Measurements from ENCODE around the gene WDPCP.
"Not testable (repeated sequence)": the region's sequence is repeated elsewhere in the genome, so short reads cannot be mapped to it uniquely, and the experiment has no call there.

WDPCP gene, protein sequence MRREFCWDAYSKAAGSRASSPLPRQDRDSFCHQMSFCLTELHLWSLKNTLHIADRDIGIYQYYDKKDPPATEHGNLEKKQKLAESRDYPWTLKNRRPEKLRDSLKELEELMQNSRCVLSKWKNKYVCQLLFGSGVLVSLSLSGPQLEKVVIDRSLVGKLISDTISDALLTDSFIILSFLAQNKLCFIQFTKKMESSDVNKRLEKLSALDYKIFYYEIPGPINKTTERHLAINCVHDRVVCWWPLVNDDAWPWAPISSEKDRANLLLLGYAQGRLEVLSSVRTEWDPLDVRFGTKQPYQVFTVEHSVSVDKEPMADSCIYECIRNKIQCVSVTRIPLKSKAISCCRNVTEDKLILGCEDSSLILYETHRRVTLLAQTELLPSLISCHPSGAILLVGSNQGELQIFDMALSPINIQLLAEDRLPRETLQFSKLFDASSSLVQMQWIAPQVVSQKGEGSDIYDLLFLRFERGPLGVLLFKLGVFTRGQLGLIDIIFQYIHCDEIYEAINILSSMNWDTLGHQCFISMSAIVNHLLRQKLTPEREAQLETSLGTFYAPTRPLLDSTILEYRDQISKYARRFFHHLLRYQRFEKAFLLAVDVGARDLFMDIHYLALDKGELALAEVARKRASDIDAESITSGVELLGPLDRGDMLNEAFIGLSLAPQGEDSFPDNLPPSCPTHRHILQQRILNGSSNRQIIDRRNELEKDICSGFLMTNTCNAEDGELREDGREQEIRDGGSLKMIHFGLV

GRCh38 chr2:63588385-63589147 lies at the start of gene WDPCP, which contains the start of gene MDH1:
WDPCP (minus strand) TSS chr2:63588477; CDS start chr2:63588271, 206 bp downstream.
MDH1 (plus strand) TSS chr2:63588963; CDS start chr2:63589044, 81 bp downstream.
- no peaks in the 10 kb centered on the region for H3K27me3 ChIP-seq (ENCODE audit: control insufficient read depth in 2 of 2, insufficient read depth in 2 of 2, low read length in 2 of 2)
- H3K9ac ChIP-seq (ENCODE audit: low read depth in 1 of 2, low read length in 2 of 2), result peak within 1 kb of the TSS; percentile 85 to 96
- H3K27ac ChIP-seq (ENCODE audit: low read depth in 2 of 2, low read length in 2 of 2), result peak within 1 kb of the TSS; percentile 92 to 94
- peak within 1 kb of the TSS; percentile 92 to 100 for H3K4me3 ChIP-seq (ENCODE audit: low read length in 2 of 2)
- peaks cover 4 to 5% of the 10 kb centered on the region in 2 donors for H3K36me3 ChIP-seq (ENCODE audit: control insufficient read depth in 2 of 2, insufficient read depth in 2 of 2, low read length in 2 of 2)
- H3K9me3 ChIP-seq (ENCODE audit: control insufficient read depth in 2 of 2, low read length in 2 of 2), result no peaks in the 10 kb centered on the region
- H3K4me1 ChIP-seq (ENCODE audit: control insufficient read depth in 2 of 2, insufficient read depth in 2 of 2, low read length in 2 of 2), result peaks cover 4 to 19% of the 10 kb centered on the region in 2 donors

GRCh38 chr2:63632382-63632781 lies 44.1 kb upstream of the WDPCP start:
- no peaks in the 10 kb centered on the region for H3K27me3 ChIP-seq (ENCODE audit: control insufficient read depth in 2 of 2, insufficient read depth in 2 of 2, low read length in 2 of 2)
- H3K36me3 ChIP-seq (ENCODE audit: control insufficient read depth in 2 of 2, insufficient read depth in 2 of 2, low read length in 2 of 2), result no peaks in the 10 kb centered on the region
- H3K4me3 ChIP-seq (ENCODE audit: low read length in 2 of 2), result no peak overlapping the region
- H3K9ac ChIP-seq (ENCODE audit: low read depth in 1 of 2, low read length in 2 of 2), result no peak overlapping the region
- no peaks in the 10 kb centered on the region for H3K9me3 ChIP-seq (ENCODE audit: control insufficient read depth in 2 of 2, low read length in 2 of 2)
- no peak overlapping the region for H3K27ac ChIP-seq (ENCODE audit: low read depth in 2 of 2, low read length in 2 of 2)
- no peaks in the 10 kb centered on the region for H3K4me1 ChIP-seq (ENCODE audit: control insufficient read depth in 2 of 2, insufficient read depth in 2 of 2, low read length in 2 of 2)

GRCh38 chr2:63631501-63631900 lies 43.2 kb upstream of the WDPCP start:
- no peaks in the 10 kb centered on the region for H3K36me3 ChIP-seq (ENCODE audit: control insufficient read depth in 2 of 2, insufficient read depth in 2 of 2, low read length in 2 of 2)
- H3K9me3 ChIP-seq (ENCODE audit: control insufficient read depth in 2 of 2, low read length in 2 of 2), result no peaks in the 10 kb centered on the region
- H3K27me3 ChIP-seq (ENCODE audit: control insufficient read depth in 2 of 2, insufficient read depth in 2 of 2, low read length in 2 of 2), result no peaks in the 10 kb centered on the region
- no peaks in the 10 kb centered on the region for H3K4me1 ChIP-seq (ENCODE audit: control insufficient read depth in 2 of 2, insufficient read depth in 2 of 2, low read length in 2 of 2)
- H3K4me3 ChIP-seq (ENCODE audit: low read length in 2 of 2), result no peak overlapping the region
- no peak overlapping the region for H3K9ac ChIP-seq (ENCODE audit: low read depth in 1 of 2, low read length in 2 of 2)
- no peak overlapping the region for H3K27ac ChIP-seq (ENCODE audit: low read depth in 2 of 2, low read length in 2 of 2)

- no peak overlapping the region for H3K4me3 ChIP-seq (ENCODE audit: low read length in 2 of 2)
- H3K27ac ChIP-seq (ENCODE audit: low read depth in 2 of 2, low read length in 2 of 2), result no peak overlapping the region
- no peak overlapping the region for H3K9ac ChIP-seq (ENCODE audit: low read depth in 1 of 2, low read length in 2 of 2)
- H3K4me1 ChIP-seq (ENCODE audit: control insufficient read depth in 2 of 2, insufficient read depth in 2 of 2, low read length in 2 of 2), result no peaks in the 10 kb centered on the region
- H3K27me3 ChIP-seq (ENCODE audit: control insufficient read depth in 2 of 2, insufficient read depth in 2 of 2, low read length in 2 of 2), result no peaks in the 10 kb centered on the region
- H3K9me3 ChIP-seq (ENCODE audit: control insufficient read depth in 2 of 2, low read length in 2 of 2), result no peaks in the 10 kb centered on the region
- H3K36me3 ChIP-seq (ENCODE audit: control insufficient read depth in 2 of 2, insufficient read depth in 2 of 2, low read length in 2 of 2), result no peaks in the 10 kb centered on the region
Measured at GRCh38 chr2:63628403-63628942, 40.2 kb upstream of the WDPCP start.

GRCh38 chr2:63627866-63628265 lies 39.6 kb upstream of the WDPCP start:
- Histone ChIP-seq H3K9me3 (ENCODE audit: control insufficient read depth in 2 of 2, low read length in 2 of 2) (no peaks in the 10 kb centered on the region), H3K4me1 (ENCODE audit: control insufficient read depth in 2 of 2, insufficient read depth in 2 of 2, low read length in 2 of 2) (no peaks in the 10 kb centered on the region), H3K36me3 (ENCODE audit: control insufficient read depth in 2 of 2, insufficient read depth in 2 of 2, low read length in 2 of 2) (no peaks in the 10 kb centered on the region), H3K4me3 (ENCODE audit: low read length in 2 of 2) (no peak overlapping the region), H3K9ac (ENCODE audit: low read depth in 1 of 2, low read length in 2 of 2) (no peak overlapping the region), H3K27me3 (ENCODE audit: control insufficient read depth in 2 of 2, insufficient read depth in 2 of 2, low read length in 2 of 2) (no peaks in the 10 kb centered on the region), H3K27ac (ENCODE audit: low read depth in 2 of 2, low read length in 2 of 2) (no peak overlapping the region)

DNA sequence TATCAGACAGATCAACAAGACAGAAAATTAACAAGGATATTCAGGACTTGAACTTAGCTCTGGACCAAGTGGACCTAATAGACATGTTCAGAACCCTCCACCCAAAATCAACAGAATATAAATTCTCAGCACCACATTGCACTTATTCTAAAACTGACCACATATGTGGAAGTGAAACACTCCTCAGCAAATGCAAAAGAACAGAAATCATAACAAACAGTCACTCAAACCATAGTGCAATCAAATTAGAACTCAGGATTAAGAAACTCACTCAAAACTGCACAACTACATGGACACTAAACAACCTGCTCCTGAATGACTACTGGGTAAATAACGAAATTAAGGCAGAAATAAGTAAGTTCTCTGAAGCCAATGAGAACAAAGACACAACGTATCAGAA lies 35.5 kb upstream of the WDPCP start:
- not testable (repeated sequence) for H3K27me3 ChIP-seq (ENCODE audit: control insufficient read depth in 2 of 2, insufficient read depth in 2 of 2, low read length in 2 of 2); H3K4me3 ChIP-seq (ENCODE audit: low read length in 2 of 2); H3K36me3 ChIP-seq (ENCODE audit: control insufficient read depth in 2 of 2, insufficient read depth in 2 of 2, low read length in 2 of 2); H3K27ac ChIP-seq (ENCODE audit: low read depth in 2 of 2, low read length in 2 of 2); H3K9ac ChIP-seq (ENCODE audit: low read depth in 1 of 2, low read length in 2 of 2); H3K4me1 ChIP-seq (ENCODE audit: control insufficient read depth in 2 of 2, insufficient read depth in 2 of 2, low read length in 2 of 2); H3K9me3 ChIP-seq (ENCODE audit: control insufficient read depth in 2 of 2, low read length in 2 of 2)

GRCh38 chr2:63622751-63623150 lies 34.5 kb upstream of the WDPCP start:
- H3K27me3 ChIP-seq (ENCODE audit: control insufficient read depth in 2 of 2, insufficient read depth in 2 of 2, low read length in 2 of 2), result no peaks in the 10 kb centered on the region
- H3K9me3 ChIP-seq (ENCODE audit: control insufficient read depth in 2 of 2, low read length in 2 of 2), result no peaks in the 10 kb centered on the region
- H3K9ac ChIP-seq (ENCODE audit: low read depth in 1 of 2, low read length in 2 of 2), result no peak overlapping the region
- no peaks in the 10 kb centered on the region for H3K4me1 ChIP-seq (ENCODE audit: control insufficient read depth in 2 of 2, insufficient read depth in 2 of 2, low read length in 2 of 2)
- H3K27ac ChIP-seq (ENCODE audit: low read depth in 2 of 2, low read length in 2 of 2), result no peak overlapping the region
- H3K36me3 ChIP-seq (ENCODE audit: control insufficient read depth in 2 of 2, insufficient read depth in 2 of 2, low read length in 2 of 2), result no peaks in the 10 kb centered on the region
- no peak overlapping the region for H3K4me3 ChIP-seq (ENCODE audit: low read length in 2 of 2)

GRCh38 chr2:63619328-63619727 lies 31.1 kb upstream of the WDPCP start:
- Histone ChIP-seq H3K9ac (ENCODE audit: low read depth in 1 of 2, low read length in 2 of 2) (no peak overlapping the region), H3K4me1 (ENCODE audit: control insufficient read depth in 2 of 2, insufficient read depth in 2 of 2, low read length in 2 of 2) (no peaks in the 10 kb centered on the region), H3K9me3 (ENCODE audit: control insufficient read depth in 2 of 2, low read length in 2 of 2) (no peaks in the 10 kb centered on the region), H3K4me3 (ENCODE audit: low read length in 2 of 2) (no peak overlapping the region), H3K36me3 (ENCODE audit: control insufficient read depth in 2 of 2, insufficient read depth in 2 of 2, low read length in 2 of 2) (no peaks in the 10 kb centered on the region), H3K27me3 (ENCODE audit: control insufficient read depth in 2 of 2, insufficient read depth in 2 of 2, low read length in 2 of 2) (no peaks in the 10 kb centered on the region), H3K27ac (ENCODE audit: low read depth in 2 of 2, low read length in 2 of 2) (no peak overlapping the region)

GRCh38 chr2:63617366-63617765 lies 29.1 kb upstream of the WDPCP start:
- H3K27me3 ChIP-seq (ENCODE audit: control insufficient read depth in 2 of 2, insufficient read depth in 2 of 2, low read length in 2 of 2), result no peaks in the 10 kb centered on the region
- no peaks in the 10 kb centered on the region for H3K9me3 ChIP-seq (ENCODE audit: control insufficient read depth in 2 of 2, low read length in 2 of 2)
- no peak overlapping the region for H3K4me3 ChIP-seq (ENCODE audit: low read length in 2 of 2)
- H3K27ac ChIP-seq (ENCODE audit: low read depth in 2 of 2, low read length in 2 of 2), result no peak overlapping the region
- no peaks in the 10 kb centered on the region for H3K4me1 ChIP-seq (ENCODE audit: control insufficient read depth in 2 of 2, insufficient read depth in 2 of 2, low read length in 2 of 2)
- H3K9ac ChIP-seq (ENCODE audit: low read depth in 1 of 2, low read length in 2 of 2), result no peak overlapping the region
- H3K36me3 ChIP-seq (ENCODE audit: control insufficient read depth in 2 of 2, insufficient read depth in 2 of 2, low read length in 2 of 2), result no peaks in the 10 kb centered on the region

All from mucosa of rectum (tissue), 2 donors.